ENCODE data around the gene SLC2A4RG.

The SLC2A4RG gene

DNA sequence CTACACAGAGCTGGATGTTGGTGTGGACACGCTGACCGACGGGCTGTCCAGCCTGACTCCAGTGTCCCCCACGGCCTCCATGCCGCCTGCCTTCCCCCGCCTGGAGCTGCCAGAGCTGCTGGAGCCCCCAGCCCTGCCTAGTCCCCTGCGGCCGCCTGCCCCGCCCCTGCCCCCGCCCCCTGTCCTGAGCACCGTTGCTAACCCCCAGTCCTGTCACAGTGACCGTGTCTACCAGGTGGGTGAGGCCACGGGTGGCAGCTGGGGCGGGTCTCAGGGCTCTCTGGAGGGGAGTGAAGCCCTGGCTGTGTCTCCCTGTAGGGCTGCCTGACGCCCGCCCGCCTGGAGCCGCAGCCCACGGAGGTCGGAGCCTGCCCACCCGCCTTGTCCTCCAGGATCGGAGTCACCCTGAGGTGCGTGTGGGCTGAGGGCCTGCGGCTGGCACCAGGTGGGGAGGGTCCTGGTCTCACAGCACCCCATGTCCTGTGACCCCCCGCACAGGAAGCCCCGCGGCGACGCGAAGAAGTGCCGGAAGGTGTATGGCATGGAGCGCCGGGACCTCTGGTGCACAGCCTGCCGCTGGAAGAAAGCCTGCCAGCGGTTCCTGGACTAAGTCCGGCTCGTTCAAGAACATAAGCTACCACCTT is 2.9 kb downstream of the SLC2A4RG start:
- DNase-seq: no peak

DNA sequence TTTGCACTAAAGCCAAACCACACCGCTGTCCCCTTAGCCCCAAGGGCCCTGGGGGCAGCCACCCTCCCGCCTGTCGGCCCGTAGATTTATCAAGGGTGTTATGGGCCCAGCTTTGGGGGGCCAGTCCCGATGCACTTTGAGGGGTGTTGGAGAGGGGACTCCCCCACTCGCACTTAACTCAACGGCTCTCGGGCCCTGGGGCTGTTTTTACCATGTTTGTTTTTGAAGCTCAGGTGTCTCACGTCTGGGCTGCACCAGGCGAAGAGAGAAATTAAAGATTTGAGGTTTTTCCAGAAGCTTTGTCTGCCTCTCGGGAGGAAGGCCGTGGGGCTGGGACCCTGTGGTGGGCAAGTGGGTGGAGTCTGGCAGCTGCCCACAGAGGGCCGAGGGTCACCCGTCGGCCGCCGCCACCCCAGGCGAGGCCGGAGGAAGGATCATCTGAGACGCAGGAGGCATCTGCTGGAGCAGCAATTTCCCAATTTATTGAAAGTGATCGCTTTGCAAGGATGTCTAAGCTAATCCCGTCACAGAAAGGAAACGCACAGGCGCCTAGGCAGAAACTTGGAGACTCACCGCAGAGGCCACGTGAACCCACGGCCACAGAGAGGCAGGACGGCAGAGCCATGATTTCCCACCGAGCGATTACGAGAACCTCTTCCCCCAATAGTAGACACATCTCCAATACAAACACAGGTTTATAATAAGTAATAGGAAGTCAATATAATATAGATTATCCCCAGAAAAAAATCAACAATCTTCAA is 3.8 kb downstream of the SLC2A4RG start:
- DNase-seq: no peak

DNA sequence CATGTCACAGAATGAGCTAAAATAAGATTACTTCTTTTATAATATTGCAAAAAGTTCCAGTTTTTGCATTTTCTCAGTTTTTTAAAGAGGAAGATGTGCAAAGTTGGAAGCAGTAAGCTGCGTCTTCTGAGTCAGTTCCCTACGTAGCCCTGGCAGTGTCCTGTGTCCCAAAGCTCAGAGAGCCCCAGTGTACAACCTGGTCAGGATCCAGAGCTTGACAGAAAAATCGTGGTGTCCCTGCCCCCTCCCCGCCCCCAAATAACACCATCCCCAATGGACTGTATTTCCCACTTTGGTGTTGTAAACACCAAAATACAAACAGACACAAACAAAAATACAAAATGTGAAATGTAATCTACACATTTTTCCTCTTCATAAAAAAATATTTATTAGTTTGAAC is 4.6 kb downstream of the SLC2A4RG start:
- DNase-seq: no peak

DNA sequence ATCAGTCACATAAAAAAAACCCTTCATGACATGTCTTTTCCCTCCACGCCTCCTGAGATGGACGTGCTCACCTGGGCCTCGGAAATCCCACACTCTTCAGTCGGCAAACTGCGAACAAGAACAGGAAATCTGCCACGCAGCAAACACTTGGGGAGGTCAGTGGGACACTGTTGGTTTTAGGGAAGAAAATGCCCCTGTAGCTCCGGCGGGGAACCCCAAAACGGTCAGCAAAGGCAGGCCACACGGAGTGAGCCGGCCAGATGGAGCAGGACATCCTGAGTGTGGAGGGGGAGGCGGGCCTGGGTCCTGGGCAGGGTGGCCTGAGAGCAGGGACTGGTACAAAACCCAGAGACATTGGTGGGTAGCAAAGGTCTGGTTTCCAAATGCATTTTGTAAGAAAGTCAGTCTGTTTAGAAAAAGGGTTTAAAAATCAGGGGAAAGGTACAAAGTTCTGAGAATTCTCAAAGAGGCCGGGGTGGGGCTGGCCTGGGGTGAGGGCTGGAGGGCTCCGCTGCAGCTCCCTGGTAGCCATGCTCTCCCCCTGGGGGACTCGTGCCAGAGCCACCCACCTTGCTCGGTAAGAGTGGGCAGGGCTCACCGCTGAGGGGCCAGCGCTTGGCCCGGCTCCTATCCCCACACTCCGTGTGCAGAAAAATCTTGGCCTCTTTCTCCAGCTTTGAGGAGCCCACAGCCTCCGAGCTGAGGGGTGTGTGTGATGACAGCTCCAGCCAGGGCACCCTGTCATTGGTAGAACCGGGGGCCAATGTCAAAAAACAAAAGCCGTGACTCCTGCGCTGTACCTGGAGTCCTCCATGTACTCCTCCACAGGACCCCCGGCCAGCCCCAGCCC is 5.2 kb downstream of the SLC2A4RG start:
- no peak for DNase-seq

DNA sequence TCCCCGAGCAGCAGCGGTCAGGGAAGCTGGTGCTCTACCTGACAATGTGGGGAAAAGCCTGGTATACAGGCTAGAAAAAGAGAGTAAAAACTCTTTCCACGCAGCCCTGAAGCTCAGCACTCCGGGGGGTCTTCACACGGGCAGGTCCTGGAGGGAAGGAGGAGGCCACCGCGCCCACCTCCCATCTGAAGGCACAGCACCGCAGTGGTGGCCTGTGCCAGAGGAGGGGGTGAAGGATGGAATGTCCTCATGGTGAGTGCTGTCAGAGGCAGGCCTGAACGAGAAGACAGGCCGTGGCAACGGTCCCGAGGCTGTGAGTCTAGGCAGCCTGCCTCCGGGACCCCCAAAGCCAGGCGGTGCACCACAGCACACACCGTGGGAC is 5.8 kb downstream of the SLC2A4RG start:
- no peak for DNase-seq

DNA sequence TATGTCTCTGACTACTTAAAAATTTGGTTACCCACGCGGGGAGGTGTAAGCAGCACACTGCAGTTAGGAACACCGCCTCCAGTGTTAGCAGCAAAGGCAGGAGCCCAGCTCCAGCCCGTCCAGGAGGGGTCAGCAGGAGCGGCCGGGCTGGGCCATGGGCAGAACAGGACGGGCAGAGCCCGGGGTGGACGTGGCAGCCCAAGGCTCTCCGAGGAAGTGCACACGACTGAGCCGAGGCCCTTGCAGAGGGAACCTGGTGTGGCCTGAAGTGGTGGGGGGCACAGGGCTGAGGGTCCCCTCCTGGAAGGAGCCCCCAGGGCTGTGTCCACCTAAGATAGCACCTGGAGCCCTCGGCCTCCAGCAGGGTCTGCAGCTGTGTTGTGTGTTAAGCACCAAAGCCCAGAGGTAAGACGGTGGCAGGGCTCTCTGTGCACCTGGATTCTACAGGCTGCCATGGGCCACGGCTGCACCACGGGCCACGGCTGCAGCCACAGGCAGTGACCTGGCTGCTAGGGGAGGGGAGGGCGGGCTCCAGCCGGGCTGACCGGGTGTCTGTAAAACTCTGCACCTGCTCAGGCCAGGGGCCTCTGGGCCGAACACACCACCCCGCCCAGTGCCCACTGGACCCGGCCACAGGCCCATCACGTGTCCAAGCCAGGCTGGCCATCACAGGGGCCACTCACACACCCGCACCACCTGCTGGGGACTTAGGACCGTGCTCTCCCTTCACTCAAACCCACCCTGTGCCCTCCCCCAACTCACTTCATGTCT is 6.6 kb downstream of the SLC2A4RG start:
- DNase-seq: no peak

DNA sequence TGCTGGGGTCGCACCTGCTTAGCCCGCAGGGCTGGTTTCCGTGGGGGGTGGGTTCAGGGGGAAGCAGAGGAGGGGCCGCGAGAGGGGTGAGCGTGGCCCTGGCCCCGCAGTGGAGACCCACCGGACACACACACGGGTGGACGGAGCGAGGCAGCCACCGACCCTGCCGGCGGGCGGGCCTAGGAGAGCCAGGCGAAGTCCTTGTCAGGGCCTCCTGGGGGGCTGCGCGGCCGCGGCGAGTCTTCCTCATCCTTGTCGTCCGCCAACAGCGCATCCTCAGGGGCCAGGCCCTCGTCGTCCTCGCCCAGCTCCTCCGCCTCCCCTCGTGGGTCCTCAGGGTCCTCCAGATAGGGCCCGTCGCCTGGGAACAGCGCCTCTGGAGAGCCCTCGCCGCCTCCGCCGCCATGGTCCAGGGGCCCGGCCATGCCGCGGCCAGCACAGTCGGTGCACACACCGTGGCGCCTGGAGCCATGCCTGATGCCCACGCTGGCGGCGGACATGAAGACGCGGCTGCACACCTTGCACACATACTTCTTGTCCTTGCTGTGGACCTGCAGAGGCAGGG is 7.3 kb downstream of the SLC2A4RG start:
- DNase-seq: no peak

DNA sequence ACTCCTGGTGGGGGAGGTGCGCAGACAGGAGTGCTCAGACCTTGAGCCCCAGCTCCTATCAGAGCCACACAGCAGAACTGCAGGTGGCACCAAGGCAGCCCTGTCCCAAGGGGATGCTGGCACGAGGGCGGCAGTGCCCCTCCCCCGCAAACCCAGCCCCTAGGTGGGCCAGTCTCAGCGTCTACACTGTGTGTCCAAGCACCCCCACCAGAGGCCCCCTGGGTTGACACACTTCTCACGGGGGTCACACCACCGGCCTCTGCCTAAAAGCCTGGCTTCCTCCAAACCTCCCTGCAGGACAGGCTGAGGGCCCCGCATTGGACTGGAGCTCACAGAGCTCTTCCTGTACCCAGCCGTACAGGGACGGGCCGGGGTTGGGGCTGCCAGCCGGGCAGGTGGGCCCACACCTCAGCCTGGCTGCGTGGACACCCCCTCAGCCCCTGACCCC is 8.1 kb downstream of the SLC2A4RG start:
- DNase-seq: no peak

DNA sequence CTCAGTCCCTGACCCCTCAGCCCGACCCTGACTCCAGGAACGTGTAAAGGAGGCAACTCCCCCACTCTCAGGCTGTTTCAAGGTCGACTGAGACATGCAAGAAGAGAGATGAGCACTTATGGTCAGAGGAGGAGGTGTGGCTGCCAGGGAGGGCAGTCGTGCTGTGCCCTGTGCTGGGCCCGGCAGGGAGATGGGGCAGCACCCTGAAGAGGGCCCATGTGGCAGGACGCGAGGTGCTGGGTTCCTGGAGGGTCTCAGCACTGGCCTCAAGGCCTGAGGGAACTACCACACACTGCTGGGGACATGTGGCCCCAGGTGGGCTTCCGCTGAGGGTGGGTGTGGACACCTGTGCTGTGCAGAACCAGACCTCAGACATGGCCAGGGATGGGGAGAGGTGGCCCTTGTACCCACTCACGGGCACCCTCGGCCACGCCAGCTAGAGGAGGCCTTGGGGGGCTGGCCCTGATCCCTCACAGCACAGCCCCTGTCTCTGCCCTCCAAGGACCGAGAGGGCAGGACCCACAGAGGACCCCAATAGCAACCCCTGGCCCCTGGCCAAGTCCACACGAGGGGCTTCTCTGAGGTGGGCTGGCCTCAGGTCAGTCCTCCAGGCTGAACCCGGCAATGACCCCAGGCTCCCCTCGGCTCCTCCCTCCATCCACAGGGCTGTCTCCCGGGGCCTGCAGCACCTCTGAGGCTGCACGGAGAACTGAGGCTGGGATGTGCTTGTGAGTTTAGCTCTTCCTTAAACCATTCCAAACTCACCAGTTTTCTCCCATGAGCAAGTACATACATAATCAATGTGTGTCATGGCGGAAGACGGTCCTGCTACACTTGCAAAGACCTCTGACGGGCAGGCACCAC is 8.7 kb downstream of the SLC2A4RG start:
- DNase-seq: no peak

DNA sequence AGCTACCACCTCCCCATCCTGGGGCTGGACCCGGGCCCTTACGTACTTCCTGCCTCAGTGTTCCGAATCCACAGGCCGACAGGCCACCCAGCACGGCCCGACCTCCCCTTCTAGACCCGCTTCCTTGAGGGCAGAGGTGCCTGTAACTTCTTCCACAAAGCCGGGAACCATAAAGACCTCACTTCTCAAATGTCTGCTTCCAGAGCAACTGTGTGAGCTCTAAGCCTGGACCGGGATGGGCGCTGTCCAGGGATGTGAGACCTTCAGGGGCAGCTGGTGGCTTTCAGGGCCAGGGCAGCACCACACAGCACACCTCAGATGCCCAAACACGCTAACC is 9.3 kb downstream of the SLC2A4RG start:
- no peak for DNase-seq

DNA sequence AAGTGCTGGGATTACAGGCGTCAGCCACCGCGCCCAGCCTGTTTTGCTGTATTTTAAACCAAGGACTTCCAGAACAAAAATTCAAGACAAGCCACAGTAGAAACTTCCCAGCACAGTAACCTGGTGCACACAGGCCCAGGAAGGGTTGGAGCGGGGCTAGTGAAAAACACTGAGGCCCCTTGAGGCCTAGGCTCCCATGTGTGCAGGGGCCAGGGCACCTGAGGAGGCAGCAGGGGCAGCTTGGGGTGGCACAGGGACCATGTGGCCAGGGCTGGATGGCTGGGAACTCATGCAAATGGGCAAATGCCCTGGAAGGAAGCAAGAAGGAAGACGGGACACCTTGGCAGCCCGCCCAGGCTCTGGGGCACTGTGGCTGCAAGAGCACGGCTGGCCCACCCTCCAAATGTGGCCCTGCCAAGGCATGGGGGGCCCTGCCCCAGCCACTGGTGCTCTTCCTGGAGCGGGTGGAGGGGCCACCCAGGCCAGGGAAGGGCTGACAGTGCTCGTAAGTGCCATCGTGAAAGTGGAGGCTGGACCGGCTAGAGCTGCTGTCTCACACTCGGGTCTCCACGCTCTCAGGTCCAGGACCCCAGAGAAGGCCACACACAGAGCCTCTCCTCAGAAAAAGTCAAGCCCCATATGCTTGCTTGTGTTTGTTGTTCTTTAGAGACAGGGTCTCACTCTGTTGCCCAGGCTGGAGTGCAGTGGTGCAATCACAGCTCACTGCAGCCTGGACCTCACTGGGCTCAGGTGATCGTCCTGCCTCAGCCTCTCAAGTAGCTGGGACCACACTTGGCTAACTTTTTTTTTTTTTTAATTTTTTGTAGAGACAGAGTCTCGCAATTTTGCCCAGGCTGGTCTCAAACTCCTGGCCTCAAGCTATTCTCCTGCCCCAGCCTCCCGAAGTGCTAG is 10.3 kb downstream of the SLC2A4RG start:
- no peak for DNase-seq

DNA sequence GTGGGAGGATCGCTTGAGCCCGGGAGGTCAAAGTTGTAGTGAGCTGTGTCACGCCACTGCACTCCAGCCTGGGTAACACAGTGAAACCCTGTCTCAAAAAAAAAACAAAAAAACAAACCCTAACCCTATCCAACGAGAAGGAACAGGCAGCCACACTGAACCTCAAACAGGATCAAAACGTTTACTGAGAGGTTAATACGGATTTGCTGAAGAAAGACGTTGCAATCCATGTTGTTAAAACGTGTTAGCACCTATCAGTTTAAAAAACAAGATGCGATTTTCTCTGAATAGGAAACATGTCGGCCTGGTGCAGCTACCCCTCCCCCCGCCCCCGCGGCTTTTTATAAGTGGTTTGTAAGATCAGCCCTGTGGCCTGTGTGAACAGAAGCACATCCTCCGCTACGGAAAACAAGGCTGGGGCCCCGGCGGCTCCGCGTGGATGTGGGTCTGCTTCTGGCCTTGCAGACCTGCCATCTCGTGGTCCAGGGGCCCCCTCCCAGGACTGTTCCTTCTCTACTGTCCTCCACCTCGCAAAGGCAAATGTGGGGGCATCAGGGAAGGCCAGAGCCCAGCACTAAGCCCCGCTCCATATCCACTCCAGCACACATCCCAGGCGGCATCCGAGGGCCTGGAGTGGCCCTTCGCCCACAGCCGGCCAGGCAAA is 11.4 kb downstream of the SLC2A4RG start:
- DNase-seq: peak; percentile 76

DNA sequence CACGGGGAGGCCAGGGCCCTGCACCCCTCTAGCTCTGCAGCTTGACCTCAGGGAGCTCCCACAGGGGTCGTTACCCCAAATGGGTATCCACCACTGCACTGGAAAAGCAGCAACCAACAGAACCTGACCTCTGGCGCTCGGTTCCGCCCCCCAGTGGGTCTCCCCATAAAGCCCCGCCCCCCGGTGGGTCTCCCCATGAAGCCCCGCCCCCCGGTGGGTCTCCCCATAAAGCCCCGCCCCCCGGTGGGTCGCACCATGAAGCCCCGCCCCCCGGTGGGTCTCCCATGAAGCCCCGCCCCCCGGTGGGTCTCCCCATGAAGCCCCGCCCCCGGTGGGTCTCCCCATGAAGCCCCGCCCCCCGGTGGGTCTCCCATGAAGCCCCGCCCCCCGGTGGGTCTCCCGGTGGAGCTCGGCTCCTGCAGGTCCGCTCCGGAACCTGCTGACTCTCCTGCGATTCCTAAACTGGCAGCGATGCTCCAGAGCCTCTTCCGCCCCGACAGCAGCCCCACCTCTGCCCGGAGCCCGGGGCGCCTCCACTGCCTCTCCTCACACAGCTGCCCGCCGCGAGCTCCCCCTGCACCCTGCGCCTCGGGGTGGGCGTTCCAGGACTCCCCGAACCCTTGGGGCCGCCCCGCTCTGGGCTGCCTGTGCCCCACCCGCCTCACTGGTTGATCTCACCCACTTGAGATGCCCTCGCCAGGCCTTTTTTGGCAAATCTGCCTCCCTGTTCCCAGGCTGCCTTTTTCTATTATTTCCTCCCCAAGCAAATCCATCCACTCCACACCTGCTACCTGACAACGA is 12.1 kb downstream of the SLC2A4RG start:
- peak; percentile 67 for DNase-seq

DNA sequence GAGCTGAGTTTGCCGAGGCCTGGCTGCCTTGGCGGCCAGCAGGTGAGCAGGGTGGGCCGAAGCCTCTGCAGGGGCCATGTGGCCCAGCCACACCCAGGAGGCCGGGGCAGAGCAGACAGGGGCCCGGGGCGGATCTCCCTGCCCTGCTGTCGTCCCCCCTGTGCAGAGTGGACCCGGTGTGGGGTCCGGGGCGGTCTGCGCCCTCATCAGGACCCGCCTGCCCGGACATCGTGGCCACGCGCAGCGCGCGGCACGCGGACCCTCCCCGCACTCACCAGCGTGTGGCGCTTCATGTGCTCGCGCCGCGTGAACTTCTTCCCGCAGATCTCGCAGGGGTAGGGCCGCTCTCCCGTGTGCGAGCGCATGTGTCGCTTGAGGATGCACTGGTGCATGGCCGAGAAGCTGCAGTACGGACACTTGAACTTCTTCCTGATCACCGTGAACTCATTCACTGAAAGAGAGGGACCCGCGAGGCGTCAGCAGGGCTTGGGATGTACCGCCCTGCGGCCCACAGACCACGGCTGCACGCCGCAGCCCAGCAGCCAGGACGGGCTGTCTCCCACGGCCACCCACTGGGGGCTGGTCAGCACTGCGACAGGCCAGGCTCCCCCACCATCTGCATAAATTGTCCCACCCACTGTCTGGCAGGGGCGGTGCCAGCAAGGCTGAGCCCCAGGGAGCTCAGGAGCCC is 13.0 kb downstream of the SLC2A4RG start:
- no peak for DNase-seq

DNA sequence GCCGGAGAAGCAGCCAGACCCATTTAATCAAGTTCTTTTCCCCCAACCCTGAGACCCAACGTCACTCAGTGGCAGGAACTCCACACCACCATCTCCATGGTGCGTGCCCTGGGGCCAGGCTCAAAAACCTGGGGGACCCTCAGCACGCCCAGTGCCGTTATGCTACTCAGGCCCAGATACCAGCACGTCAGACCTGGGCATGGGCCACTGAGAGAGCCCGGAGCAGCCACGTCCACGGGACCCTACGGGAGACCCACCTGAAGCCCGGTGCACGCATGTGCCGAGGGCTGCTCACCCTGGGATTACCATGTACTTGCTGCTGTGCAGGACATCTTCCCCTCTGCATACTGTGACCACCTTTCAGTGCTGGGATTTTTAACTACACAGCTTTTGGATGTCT is 13.8 kb downstream of the SLC2A4RG start:
- DNase-seq: no peak

DNA sequence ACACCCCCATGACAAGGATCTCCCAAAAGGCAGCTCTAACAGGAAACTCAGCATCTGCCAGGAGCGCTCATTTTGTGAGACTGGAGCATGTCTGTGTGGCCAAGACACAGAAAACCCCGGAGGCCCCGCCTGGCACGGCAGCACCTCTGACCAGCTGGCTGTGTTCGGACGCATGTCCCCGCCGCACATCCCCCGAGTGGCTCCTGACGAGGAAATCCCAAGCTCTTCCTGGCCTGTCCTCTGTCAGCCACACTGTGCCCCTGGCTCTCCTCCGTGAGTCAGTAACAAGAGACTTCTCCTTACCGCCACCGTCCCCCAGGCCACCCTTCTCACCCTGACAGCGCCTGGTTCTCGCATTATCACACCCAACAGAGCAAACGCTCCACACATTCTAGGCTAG is 14.4 kb downstream of the SLC2A4RG start:
- DNase-seq: no peak

DNA sequence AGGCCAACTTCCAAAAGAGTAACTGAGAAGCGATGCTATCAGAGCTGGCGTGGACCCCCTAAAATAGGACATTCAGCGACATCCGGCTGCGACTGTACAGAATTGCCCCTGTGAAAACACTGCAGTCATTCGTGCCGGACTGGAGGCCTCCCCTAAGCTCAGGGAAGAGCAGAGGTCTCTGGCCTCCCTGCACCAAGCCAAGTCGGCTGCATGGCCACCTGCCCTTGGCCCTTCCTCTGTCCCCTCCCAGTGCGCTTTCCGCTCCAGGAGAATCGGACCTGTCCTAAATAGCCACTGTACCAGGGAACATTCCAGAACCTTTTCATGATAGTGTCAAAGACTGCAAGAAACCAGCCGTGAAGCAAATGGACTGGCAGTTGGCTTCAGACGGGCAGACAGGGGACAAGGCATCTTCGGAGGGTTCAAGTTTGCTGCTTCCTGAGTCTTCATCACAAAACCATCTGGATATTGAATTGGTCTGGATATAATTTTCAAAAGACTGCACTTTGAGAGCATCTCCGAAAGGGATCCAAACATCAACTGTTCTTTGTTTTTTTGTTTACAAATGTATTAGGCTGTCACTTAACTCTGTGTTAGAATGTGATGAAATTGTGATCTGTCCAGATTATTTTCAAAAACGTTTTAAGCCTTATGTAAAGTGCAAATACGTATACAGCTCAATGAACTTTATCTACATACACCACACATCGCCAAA is 16.5 kb downstream of the SLC2A4RG start:
- no peak for DNase-seq

DNA sequence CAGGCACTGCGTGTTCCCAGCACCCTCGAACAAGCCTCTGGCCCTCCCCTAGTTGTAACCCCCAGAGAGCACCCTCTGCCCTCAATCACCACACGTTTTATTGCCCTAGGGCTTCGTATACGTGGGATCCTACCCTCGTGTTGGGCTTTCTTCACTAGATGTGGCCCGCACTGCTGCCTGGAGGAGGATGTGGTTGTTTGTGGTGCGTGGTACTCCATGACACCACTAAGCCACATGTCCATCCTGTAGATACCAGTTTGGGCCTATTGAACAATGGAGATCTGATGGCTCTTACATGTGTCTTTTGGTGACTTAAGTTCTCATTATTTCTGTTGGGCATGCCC is 17.0 kb downstream of the SLC2A4RG start:
- DNase-seq: no peak
